Fibroblast of skin of left quadriceps (primary cell): Measurements from ENCODE around the gene RBM47.
"Not testable (repeated sequence)": the region's sequence is repeated elsewhere in the genome, so short reads cannot be mapped to it uniquely, and the experiment has no call there.

Source experiments
- DNase-seq, 2 experiments: peaks; one replicate each; pipeline ENCODE4 v3.0.0-alpha.2; 2013; ENCODE audit warnings: low read depth in 2 of 2

The RBM47 gene

GRCh38 chr4:40629401-40630334, at the start of gene RBM47:
TSS of gene RBM47 (minus strand) at chr4:40629864. CDS start at chr4:40438893, 190,971 bp downstream.
- peak in 1 of 2 experiments; percentile 14 for DNase-seq

- no peak for DNase-seq
Observed at GRCh38 chr4:40678421-40678820, 48.8 kb upstream of the RBM47 start.

- DNase-seq = no peak
Observed at GRCh38 chr4:40675166-40675565, 45.5 kb upstream of the RBM47 start.

GRCh38 chr4:40672528-40673522, 43.2 kb upstream of the RBM47 start:
- DNase-seq = peak; percentile 97 to 98

- DNase-seq = no peak
Observed at GRCh38 chr4:40669504-40669903, 39.8 kb upstream of the RBM47 start.

- no peak for DNase-seq
Observed at GRCh38 chr4:40665842-40666241, 36.2 kb upstream of the RBM47 start.

- DNase-seq = peak in 1 of 2 experiments; percentile 27
Observed at GRCh38 chr4:40662962-40663604, 33.4 kb upstream of the RBM47 start.

GRCh38 chr4:40661803-40662202, 32.1 kb upstream of the RBM47 start:
- DNase-seq = no peak

- DNase-seq = no peak
Observed at GRCh38 chr4:40656201-40656863, 26.7 kb upstream of the RBM47 start.

- no peak for DNase-seq
Observed at GRCh38 chr4:40651280-40651679, 21.6 kb upstream of the RBM47 start.

- DNase-seq = no peak
Observed at GRCh38 chr4:40649321-40649720, 19.7 kb upstream of the RBM47 start.

- no peak for DNase-seq
Observed at GRCh38 chr4:40648742-40649281, 19.1 kb upstream of the RBM47 start.

GRCh38 chr4:40648131-40648530, 18.5 kb upstream of the RBM47 start:
- peak; percentile 26 to 35 for DNase-seq

- no peak for DNase-seq
Observed at GRCh38 chr4:40645586-40645985, 15.9 kb upstream of the RBM47 start.

- no peak for DNase-seq
Observed at GRCh38 chr4:40632080-40632479, 2.4 kb upstream of the RBM47 start.

GRCh38 chr4:40630335-40631021, 814 bp upstream of the RBM47 start:
- DNase-seq = no peak

- no peak for DNase-seq
Observed at GRCh38 chr4:40628888-40629287, 776 bp downstream of the RBM47 start.

- DNase-seq = not testable (repeated sequence)
Observed at GRCh38 chr4:40628407-40628806, 1.3 kb downstream of the RBM47 start.

GRCh38 chr4:40627540-40627939, 2.1 kb downstream of the RBM47 start:
- no peak for DNase-seq
